GM04504 (cell line): Measurements from ENCODE around the gene THSD4.
"Not testable (repeated sequence)": the region's sequence is repeated elsewhere in the genome, so short reads cannot be mapped to it uniquely, and the experiment has no call there.

Experiments
- DNase-seq: peaks from one replicate; pipeline ENCODE4 v3.0.0-alpha.2; 2012; ENCODE audit warnings: low read depth

The THSD4 gene

GRCh38 chr15:71121442-71121841 is 6.2 kb downstream of the THSD4 start:
- no peak for DNase-seq

GRCh38 chr15:71124937-71125790 is 9.9 kb downstream of the THSD4 start:
- no peak for DNase-seq

GRCh38 chr15:71125831-71126450 is 10.7 kb downstream of the THSD4 start:
- no peak for DNase-seq

- no peak for DNase-seq
Measured at GRCh38 chr15:71127083-71127482, 11.8 kb downstream of the THSD4 start.

GRCh38 chr15:71128159-71128558 is 12.9 kb downstream of the THSD4 start:
- not testable (repeated sequence) for DNase-seq

GRCh38 chr15:71128939-71129562 is 13.8 kb downstream of the THSD4 start:
- DNase-seq = no peak

GRCh38 chr15:71129669-71130068 is 14.4 kb downstream of the THSD4 start:
- no peak for DNase-seq

GRCh38 chr15:71131601-71132362 is 16.5 kb downstream of the THSD4 start:
- no peak for DNase-seq

GRCh38 chr15:71133747-71134472 is 18.6 kb downstream of the THSD4 start:
- no peak for DNase-seq

- peak; percentile 50 for DNase-seq
Measured at GRCh38 chr15:71136159-71136783, 21.0 kb downstream of the THSD4 start.

GRCh38 chr15:71136793-71137518 is 21.7 kb downstream of the THSD4 start:
- DNase-seq = no peak

GRCh38 chr15:71138473-71138872 is 23.2 kb downstream of the THSD4 start:
- no peak for DNase-seq

- no peak for DNase-seq
Measured at GRCh38 chr15:71139241-71139640, 24.0 kb downstream of the THSD4 start.

GRCh38 chr15:71141572-71141971 is 26.3 kb downstream of the THSD4 start:
- DNase-seq = no peak

- no peak for DNase-seq
Measured at GRCh38 chr15:71142780-71143179, 27.5 kb downstream of the THSD4 start.

- DNase-seq = no peak
Measured at GRCh38 chr15:71143373-71144310, 28.4 kb downstream of the THSD4 start.

- no peak for DNase-seq
Measured at GRCh38 chr15:71145648-71146047, 30.4 kb downstream of the THSD4 start.

GRCh38 chr15:71146580-71146982 is 31.3 kb downstream of the THSD4 start:
- no peak for DNase-seq

- DNase-seq = no peak
Measured at GRCh38 chr15:71148048-71148447, 32.8 kb downstream of the THSD4 start.
